ENCODE results near the gene LAIR2. TPM values are rescaled to one million over a fixed set of nuclear protein-coding genes. Genes with fewer than 3 reads are reported as not detected.

The LAIR2 gene
- polyA plus RNA-seq, 2 of the 4 experiments (the other 2 are of a cell fraction), result not detected

- Histone ChIP-seq H3K9me3 (no peaks in the 10 kb centered on the region), H3K4me2 (peak overlapping the region; percentile 98), H3K4me1 (peaks cover 32% of the 10 kb centered on the region), H3K4me3 (peak overlapping the region; percentile 67), H3K27ac (peak overlapping the region; percentile 93 to 95)
- WGBS (ENCODE audit: missing lambda C conversion rate), result 2% methylated on average over 29 of the region's 87 CpGs
- FAIRE-seq, result no peak
- ChIA-PET POLR2A (interaction anchor here (1.6 kb wide), 1 partner anchor 16 kb away, joined by 6 read pairs; the partner anchor contains the start of gene LENG8), CTCF (interaction anchor here (1.5 kb wide), 1 partner anchor 13 kb away, joined by 4 read pairs; no protein-coding TSS in a partner anchor)
- peak; percentile 87 to 95 for DNase-seq (ENCODE audit: low read depth in 1 of 2, low spot score in 1 of 2)
- peak; percentile 54 to 81 for ATAC-seq
- no peak for TF ChIP-seq HMGXB4 (CRISPR knock-in tag; IDR thresholded peaks at IDR 0.05; ENCODE audit: borderline replicate concordance)
- no peak for TF ChIP-seq EHF (CRISPR knock-in tag; IDR thresholded peaks at IDR 0.05)
- no peak for TF ChIP-seq RAD21 (conservative IDR thresholded peaks at IDR 0.05 in 1 of 2, IDR thresholded peaks at IDR 0.05 in 1 of 2)
- no peak for TF ChIP-seq ZSCAN20 (CRISPR knock-in tag; IDR thresholded peaks at IDR 0.05)
- no peak for TF ChIP-seq ZFP36 (IDR thresholded peaks at IDR 0.05; ENCODE audit: borderline replicate concordance, partially characterized antibody)
- peak; percentile 21; the same call in 1 of the 2 replicates for TF ChIP-seq PBX3 (IDR thresholded peaks at IDR 0.05)
- no peak for TF ChIP-seq SMC3 (IDR thresholded peaks at IDR 0.05)
- TF ChIP-seq SREBF2 (IDR thresholded peaks at IDR 0.05), result no peak
- TF ChIP-seq RFX5 (IDR thresholded peaks at IDR 0.05), result 0 out of 2 replicates have a peak, but pooled peaks have one; percentile 55
- no peak for TF ChIP-seq EP300 (IDR thresholded peaks at IDR 0.05)
- TF ChIP-seq POLR2AphosphoS2 (conservative IDR thresholded peaks at IDR 0.05; ENCODE audit: low read length), result no peak
- no peak for TF ChIP-seq ZC3H11A (IDR thresholded peaks at IDR 0.05)
- no peak for TF ChIP-seq JUNB (IDR thresholded peaks at IDR 0.05)
- TF ChIP-seq MYC (IDR thresholded peaks at IDR 0.05; ENCODE audit: borderline replicate concordance, low read length), result no peak
- TF ChIP-seq CTCF (IDR thresholded peaks at IDR 0.05), result no peak
- no peak for TF ChIP-seq RNF2 (IDR thresholded peaks at IDR 0.05; ENCODE audit: borderline replicate concordance, low read depth)
- TF ChIP-seq FOSB (CRISPR knock-in tag; IDR thresholded peaks at IDR 0.05), result no peak
- peak; percentile 24; the same call in 1 of the 2 replicates for TF ChIP-seq USF2 (IDR thresholded peaks at IDR 0.05)
- no peak for TF ChIP-seq HES2 (IDR thresholded peaks at IDR 0.05)
- TF ChIP-seq CBX8 (IDR thresholded peaks at IDR 0.05), result no peak
- TF ChIP-seq TP53 (CRISPR knock-in tag; IDR thresholded peaks at IDR 0.05), result no peak; the same call in 1 of the 2 replicates
- TF ChIP-seq BCL3 (IDR thresholded peaks at IDR 0.05), result peak; percentile 84; the same call in 2 of the 3 replicates
- no peak for TF ChIP-seq HDAC2 (IDR thresholded peaks at IDR 0.05)
- TF ChIP-seq REST (IDR thresholded peaks at IDR 0.05), result peak; percentile 15; the same call in 1 of the 2 replicates
- no peak for TF ChIP-seq CEBPB (IDR thresholded peaks at IDR 0.05)
- no peak for TF ChIP-seq ZNF302 (CRISPR knock-in tag; IDR thresholded peaks at IDR 0.05)
- TF ChIP-seq RCOR1 (IDR thresholded peaks at IDR 0.05; ENCODE audit: low read depth, low read length), result no peak
These were observed 37.8 kb upstream of the LAIR2 start for GRCh38 chr19:54464630-54465425.
